NCI-H526 treated with DMSO at 0.1 percent for 48 hours (cell line): ENCODE measurements around the gene PXMP2.

Source experiments
- DNase-seq: peaks from one replicate; lab custom pipeline; 2025; lab: John Stamatoyannopoulos, UW

Gene PXMP2

GRCh38 chr12:132687211-132688164 is at the start of gene PXMP2, which contains the start of gene POLE:
TSS of gene PXMP2 (plus strand) at chr12:132687587. CDS start at chr12:132687671, 84 bp downstream.
TSS of gene POLE (minus strand) at chr12:132687342. CDS start at chr12:132687315, 27 bp downstream.
- peak; percentile 89 for DNase-seq

DNA sequence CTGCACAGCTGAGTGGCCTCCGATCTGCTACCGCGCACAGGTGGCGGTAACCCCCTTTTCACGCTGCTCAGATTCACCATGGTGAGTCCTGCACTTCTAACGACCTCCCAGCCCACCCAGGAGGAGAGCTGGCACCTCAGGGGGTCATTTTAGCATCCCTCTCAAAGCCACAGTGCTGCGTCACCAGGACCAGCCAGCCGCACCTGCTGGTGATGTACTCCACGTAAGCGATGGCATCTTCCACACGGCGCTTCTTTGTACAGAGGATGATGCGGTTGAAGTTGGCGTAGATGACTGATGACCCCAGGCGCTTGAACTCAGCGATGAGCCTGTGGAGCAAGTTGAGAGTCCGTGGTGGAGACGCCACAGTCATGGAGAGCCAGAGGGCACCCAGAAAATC is 49.6 kb upstream of the PXMP2 start:
- no peak for DNase-seq

GRCh38 chr12:132638541-132639408 is 48.6 kb upstream of the PXMP2 start:
- no peak for DNase-seq

DNA sequence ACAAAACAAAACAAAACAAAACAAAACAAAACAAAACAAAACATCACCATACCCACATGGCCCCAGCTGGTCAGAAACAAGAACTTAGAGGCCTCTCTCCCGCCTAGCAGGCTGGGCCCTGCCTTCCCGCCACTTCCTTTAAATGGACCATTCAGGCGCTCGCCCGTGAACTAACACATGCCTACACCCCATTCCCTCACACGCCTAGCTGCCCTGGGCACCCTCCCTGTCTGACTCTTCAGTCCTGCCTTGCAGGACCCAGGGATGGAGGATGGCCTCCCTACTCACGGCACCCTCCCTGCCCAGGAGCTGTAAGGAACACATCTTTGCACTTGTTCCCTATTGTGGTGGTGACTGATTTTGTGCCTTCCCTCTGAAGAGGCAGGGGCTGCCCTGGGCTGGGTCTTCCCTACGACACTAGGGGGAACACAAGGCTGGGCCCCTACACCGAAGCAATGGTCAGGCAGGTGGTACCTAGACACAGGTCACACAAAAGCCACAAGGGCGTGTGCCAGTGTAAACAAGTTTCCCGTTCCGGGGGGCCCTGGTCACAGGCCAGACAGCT is 47.3 kb upstream of the PXMP2 start:
- no peak for DNase-seq

DNA sequence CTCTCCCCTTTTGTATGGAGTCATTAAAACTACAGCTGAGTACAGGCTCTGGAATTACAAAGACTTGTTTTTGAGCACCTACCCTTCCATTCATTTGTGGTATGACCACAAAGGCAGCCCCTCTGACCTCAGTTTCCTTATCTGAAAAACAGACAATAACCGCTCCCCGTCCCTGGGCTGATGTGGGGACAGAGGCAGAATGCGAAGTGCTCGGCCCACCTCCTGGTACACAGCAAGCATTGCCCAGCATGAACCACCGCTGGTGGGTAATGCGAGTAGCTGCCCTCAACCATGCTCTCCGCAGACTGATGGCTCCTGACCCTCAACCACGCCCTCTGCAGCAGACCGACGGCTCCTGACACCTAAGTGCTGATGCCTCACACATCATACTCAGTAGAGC is 46.5 kb upstream of the PXMP2 start:
- DNase-seq, result no peak

DNA sequence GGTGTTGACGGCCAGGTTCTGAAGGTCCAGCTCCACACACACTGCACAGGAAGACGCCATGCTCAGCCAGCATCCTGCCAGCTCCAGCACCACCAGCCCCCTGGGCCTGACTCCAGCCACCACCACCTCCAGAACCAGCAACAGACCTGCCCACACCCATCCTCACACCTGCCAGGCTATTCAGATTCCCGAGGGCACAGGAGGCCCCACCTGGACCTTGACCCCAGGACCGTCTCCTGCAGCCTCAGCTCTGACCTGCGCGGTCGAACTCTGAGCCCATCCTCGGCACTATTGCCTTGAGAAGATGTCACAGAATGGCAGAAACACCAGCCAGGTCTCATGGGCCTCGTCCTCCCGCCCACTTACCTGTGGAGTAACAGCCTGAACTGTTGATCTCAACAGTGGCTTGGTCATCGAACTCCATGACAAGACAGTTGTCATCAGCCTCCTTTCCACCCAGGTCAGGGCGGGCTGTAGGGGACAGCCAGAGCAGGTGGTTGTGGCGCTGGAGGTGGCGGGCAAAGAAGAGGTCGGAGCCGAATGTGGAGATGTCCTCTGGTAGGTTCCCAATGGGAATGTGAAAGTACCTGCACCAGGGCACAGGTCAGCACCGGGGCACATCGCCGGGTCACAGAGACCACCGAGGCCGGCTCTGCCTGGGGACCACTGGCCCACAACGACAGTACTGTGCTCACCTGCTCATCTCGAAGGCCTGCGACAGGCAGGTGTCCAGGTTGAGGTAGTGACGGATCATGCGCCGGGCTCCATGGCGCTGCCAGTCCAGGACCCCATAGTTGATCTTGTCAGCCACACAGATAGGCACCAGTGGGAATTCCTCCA is 45.4 kb upstream of the PXMP2 start:
- DNase-seq, result no peak

GRCh38 chr12:132642846-132643835 is 44.2 kb upstream of the PXMP2 start:
- DNase-seq, result no peak

- DNase-seq, result no peak
These were observed 40.5 kb upstream of the PXMP2 start for GRCh38 chr12:132646850-132647249.

DNA sequence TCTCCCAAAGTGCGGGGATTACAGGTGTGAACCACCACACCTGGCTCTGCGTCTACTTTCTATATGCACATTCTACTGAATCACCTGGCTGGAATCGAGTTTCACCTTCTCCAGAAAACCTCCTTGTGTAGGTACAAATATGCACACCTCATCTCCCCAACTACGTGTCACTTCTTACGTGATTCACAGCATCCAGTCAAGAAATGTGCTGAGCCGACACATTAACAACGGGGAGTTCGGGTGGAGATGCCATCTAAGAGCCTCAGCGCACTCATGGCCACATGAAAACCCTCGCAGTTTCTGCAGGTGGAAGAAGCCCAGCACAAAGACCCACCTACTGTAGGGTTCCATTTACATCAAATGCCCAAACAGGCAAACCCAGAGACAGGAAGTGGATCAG is 39.5 kb upstream of the PXMP2 start:
- no peak for DNase-seq

- DNase-seq, result no peak
These were observed 38.7 kb upstream of the PXMP2 start for GRCh38 chr12:132648616-132649225.

- DNase-seq, result no peak
These were observed 38.0 kb upstream of the PXMP2 start for GRCh38 chr12:132649226-132649945.

- peak; percentile 100 for DNase-seq
These were observed 35.8 kb upstream of the PXMP2 start for GRCh38 chr12:132651444-132652100.

DNA sequence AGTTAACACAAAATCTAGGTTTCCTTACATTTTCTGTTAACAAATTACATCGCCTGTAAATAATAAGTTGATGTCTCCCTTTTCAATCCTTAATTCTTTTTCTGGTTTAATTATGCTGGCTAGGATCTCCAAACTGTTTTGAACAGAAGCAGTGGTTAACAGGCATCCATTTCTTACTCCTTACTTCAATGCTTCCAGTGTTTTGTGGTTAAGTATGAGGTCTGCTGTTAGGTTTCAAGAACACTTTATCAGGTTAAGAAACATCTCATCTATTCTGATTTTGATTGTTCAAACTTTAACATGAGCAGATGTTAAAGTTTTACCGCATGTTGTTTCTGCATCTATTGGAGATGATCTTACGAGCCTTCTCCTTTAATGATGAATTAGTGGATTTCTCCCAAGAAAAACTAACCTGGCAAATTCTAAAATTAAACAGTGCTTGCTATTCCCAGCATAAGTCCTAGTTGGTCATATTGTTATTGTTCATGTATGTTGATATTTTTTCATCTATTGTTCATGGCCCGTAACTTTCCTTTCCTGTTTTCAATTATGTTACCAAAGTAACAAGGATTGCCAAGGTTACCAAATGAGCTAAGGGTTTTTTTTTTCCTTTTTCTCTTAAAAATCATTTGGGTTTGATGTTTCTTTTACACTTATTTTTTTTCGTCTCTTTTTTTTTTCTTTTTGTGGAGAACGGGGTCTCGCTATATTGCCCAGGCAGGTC is 33.7 kb upstream of the PXMP2 start:
- DNase-seq, result no peak

- no peak for DNase-seq
These were observed 30.2 kb upstream of the PXMP2 start for GRCh38 chr12:132657004-132657727.

DNA sequence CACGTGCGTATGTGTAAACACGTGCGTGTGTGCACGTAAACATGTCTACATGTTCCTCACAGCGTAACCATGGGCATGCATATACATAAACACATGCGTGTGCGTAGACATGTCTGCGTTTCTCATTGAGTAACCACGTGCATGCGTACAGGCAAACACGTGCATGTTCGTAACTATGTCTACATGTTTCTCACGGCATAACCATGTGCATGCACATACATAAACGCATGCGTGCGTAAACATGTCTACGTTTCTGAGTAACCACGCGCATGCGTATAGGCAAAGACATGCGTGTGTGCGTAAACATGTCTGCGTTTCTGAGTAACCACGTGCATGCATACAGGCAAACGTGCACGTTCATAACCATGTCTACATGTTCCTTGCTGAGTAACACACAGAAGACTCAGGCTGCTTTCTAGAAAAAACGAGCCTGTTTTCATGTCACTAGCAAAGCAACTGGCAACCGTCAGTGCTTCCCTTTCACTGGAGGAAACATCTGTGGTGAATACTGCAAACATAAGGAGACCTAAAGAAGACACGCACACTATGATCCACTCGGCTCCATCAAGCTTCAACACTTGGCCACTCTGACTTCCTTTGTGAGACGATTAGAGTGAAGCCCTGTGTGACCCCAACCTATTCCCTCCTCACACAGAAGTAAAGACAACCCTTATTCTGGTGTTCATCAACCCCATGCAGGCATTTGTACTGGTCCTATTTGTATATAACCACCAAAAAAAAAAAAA is 29.1 kb upstream of the PXMP2 start:
- DNase-seq, result no peak

GRCh38 chr12:132659146-132659545 is 28.2 kb upstream of the PXMP2 start:
- no peak for DNase-seq
